Esophagus muscularis mucosa (tissue), 4 donors: ENCODE data around the gene UBN2. TPM values are rescaled to one million over a fixed set of nuclear protein-coding genes. Genes with fewer than 3 reads are reported as not detected.
A peak's percentile ranks its signal among the peaks of the same experiment; 100 is the strongest.
"Not testable (repeated sequence)": the region's sequence is repeated elsewhere in the genome, so short reads cannot be mapped to it uniquely, and the experiment has no call there.

ENCODE experiments used
- DNase-seq: peaks from one replicate; pipeline ENCODE4 v3.0.0-alpha.2; 2017; ENCODE audit errors: extremely low spot score
- H3K27ac ChIP-seq, 4 donors: fragments of 200-600 bp; sonication (generic); replicated peaks in 1 of 4; 1 replicate in 3 of 4; 2 replicates in 1 of 4; pipeline ENCODE4 v1.5.1; 2016 to 2019; ENCODE audit warnings: mild to moderate bottlenecking in 1 of 4
- H3K27me3 ChIP-seq, 4 donors: fragments of 200-600 bp; sonication (generic); one replicate each; pipeline versions ENCODE4 v1.5.1 to v1.6.0; 2016 to 2019
- H3K36me3 ChIP-seq, 4 donors: fragments of 200-600 bp; sonication (generic); one replicate each; pipeline ENCODE4 v1.5.1; 2016 to 2019
- H3K4me1 ChIP-seq, 4 donors: fragments of 200-600 bp; sonication (generic); one replicate each; pipeline ENCODE4 v1.5.1; 2016 to 2019
- H3K4me3 ChIP-seq, 4 donors: fragments of 200-600 bp; sonication (generic); 1 replicate in 2 of 4; 2 replicates in 2 of 4; pipeline ENCODE4 v1.5.1; 2016 to 2019; ENCODE audit warnings: mild to moderate bottlenecking in 4 of 4, moderate library complexity in 1 of 4
- H3K9me3 ChIP-seq, 4 donors: fragments of 200-600 bp; sonication (generic); 1 replicate in 3 of 4; 2 replicates in 1 of 4; pipeline ENCODE4 v1.5.1; 2016 to 2019
- CTCF ChIP-seq, 3 experiments: fragments of 200-600 bp in 2 of 3; fragments of 450-650 bp in 1 of 3; sonication (generic) in 2 of 3; IDR thresholded peaks; one replicate each; pipeline ENCODE4 v1.5.1; 2017 to 2019; ENCODE audit warnings: antibody characterized with exemption in 3 of 3, mild to moderate bottlenecking in 2 of 3, moderate library complexity in 1 of 3
- EP300 ChIP-seq: sonication (generic); formaldehyde crosslinking; IDR thresholded peaks from one replicate; pipeline ENCODE4 v1.6.1; 2017; ENCODE audit warnings: antibody characterized with exemption
- POLR2A ChIP-seq: fragments of 450-650 bp; IDR thresholded peaks from one replicate; pipeline ENCODE4 v1.6.1; 2017; ENCODE audit warnings: antibody characterized with exemption, moderate library complexity, mild to moderate bottlenecking, low read depth
- POLR2AphosphoS5 ChIP-seq, 2 donors: sonication (generic); formaldehyde crosslinking; IDR thresholded peaks; one replicate each; pipeline ENCODE4 v1.6.1; 2017; ENCODE audit warnings: antibody characterized with exemption in 2 of 2
- WGBS: methylation state at CpG from one replicate; pipeline ENCODE4 v1.1.5; 2018; 5-methylcytosine and 5-hydroxymethylcytosine counted together
- intact Hi-C: fragments of 100-400 bp; cut with DNase I; formaldehyde crosslinking; loops from one replicate; pipeline ENCODE4 v1.15.1; 2023
- total RNA-seq, 4 donors: library from RNA; depleted of rRNA; stranded (reverse); fragments of >200 nt; gene quantifications; one replicate each; pipeline versions ENCODE4 v1.1.0 to v1.2.1, GENCODE V29; 2016

UBN2 gene
- total RNA-seq, 4 donors from 2014 or later: 8.9 to 15.0 (median 10.8) TPM

- Histone ChIP-seq H3K36me3 (peaks cover 4 to 73% (median 28%) of the 10 kb centered on the region in 4 donors), H3K27ac (no peak overlapping the region), H3K9me3 (no peaks in the 10 kb centered on the region), H3K27me3 (no peaks in the 10 kb centered on the region), H3K4me3 (no peak overlapping the region), H3K4me1 (peaks cover 0 to 4% (median 2%) of the 10 kb centered on the region in 4 donors)
- intact Hi-C loops: no loop called here
- DNase-seq: no peak
- 82% methylated on average over 2 of the region's 2 CpGs for WGBS
- TF ChIP-seq EP300 (no peak), POLR2A (no peak), CTCF (IDR thresholded peaks at IDR 0.05) (no peak), POLR2AphosphoS5 (IDR thresholded peaks at IDR 0.05) (no peak)
Measured at GRCh38 chr7:139300390-139300789, 69.4 kb downstream of the UBN2 start.

DNA sequence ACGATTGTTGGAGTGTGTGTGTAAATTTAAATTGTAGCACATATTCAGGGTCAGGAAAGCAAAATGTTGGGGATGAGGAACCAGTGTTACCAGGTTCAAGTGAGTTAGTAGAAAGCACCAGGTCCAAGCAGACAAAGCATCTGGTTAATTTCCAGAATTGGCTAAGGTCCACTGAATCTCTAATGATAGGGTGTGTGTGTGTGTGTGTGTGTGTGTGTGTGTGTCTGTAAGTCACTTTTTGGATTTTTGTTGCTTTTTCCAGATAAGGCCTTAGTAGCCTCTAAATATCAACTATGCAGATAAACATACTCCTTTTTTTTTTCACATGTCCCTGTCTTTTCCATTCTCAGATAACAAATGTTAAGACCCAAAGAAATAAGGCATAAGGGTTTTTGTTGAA, 73.5 kb downstream of the UBN2 start:
- no peak for DNase-seq
- no peak for TF ChIP-seq EP300
- no peak for TF ChIP-seq CTCF (IDR thresholded peaks at IDR 0.05)
- no peak for TF ChIP-seq POLR2AphosphoS5 (IDR thresholded peaks at IDR 0.05)
- TF ChIP-seq POLR2A: no peak
- WGBS: 56% methylated on average over 1 of the region's 1 CpG
- peaks cover 0 to 4% (median 2%) of the 10 kb centered on the region in 4 donors for H3K4me1 ChIP-seq
- H3K27ac ChIP-seq: no peak overlapping the region
- peaks cover 0 to 61% (median 11%) of the 10 kb centered on the region in 4 donors for H3K36me3 ChIP-seq
- H3K9me3 ChIP-seq: no peaks in the 10 kb centered on the region
- H3K4me3 ChIP-seq: no peak overlapping the region
- intact Hi-C loops: no loop called here
- no peaks in the 10 kb centered on the region for H3K27me3 ChIP-seq

DNA sequence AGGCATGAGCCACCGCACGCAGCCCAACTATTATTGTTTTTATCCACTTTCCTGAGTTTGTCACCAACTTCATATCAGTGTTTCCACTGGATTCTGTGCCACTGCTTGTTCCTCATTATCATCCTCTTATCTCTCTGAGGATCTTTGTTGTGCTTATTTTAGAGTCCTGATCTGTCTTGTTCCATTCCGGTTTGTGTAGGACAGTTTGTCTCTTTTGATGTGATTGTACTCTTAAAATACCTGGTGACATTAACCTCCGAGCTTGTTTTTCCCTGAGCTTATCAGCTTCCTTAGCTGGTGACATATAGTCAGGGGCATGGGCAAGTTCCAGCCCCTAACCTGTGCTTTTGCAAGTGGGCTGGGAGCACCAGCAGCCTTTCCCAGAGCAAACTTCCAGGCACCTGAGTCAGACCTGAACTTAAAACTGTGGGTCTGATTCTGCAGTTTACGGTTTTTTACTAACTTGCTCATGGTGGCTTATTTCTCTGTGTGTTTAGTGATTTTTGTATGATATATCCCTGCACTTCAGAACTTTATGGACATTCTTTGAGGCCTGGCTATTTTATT, 87.0 kb downstream of the UBN2 start:
- Histone ChIP-seq H3K27me3 (no peaks in the 10 kb centered on the region), H3K36me3 (no peaks in the 10 kb centered on the region), H3K4me3 (no peak overlapping the region), H3K27ac (no peak overlapping the region), H3K4me1 (no peaks in the 10 kb centered on the region), H3K9me3 (no peaks in the 10 kb centered on the region)
- peak; percentile 31 for DNase-seq
- intact Hi-C loops: no loop called here
- 89% methylated on average over 5 of the region's 5 CpGs for WGBS
- TF ChIP-seq EP300 (no peak), POLR2AphosphoS5 (IDR thresholded peaks at IDR 0.05) (no peak), CTCF (IDR thresholded peaks at IDR 0.05) (no peak), POLR2A (no peak)

DNA sequence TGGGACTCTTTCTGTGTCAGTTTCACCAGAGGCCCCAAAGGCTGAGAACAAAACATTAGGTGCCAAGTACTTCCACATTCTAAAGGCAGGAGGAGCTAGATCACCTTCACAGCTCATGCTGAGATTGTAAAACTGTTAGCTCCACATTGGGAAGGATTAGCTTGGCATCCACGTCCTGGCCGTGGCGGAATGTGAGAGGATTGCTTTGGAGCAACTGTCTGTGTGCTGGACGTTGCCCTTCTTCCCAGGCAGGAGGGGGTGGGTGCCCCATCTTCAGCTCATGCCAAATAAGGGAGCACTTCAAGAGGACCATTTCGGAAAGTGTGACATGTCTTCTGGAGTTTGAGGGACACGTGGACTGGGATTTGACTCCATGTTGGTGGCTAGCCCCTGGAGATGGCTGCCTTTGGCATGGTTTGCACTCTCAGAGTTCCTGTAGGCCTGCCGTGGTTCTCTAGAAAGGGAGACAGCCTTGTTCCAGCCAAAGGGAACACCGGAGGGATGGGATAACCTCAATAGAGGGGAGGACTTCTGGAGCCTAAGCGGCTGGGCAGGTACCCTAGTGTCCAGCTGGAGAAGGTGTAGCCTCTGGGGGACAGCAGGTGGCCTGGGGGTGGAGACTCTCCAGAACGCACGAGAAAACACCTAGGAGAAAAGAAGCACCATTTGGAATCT, 90.2 kb downstream of the UBN2 start:
- Histone ChIP-seq H3K27me3 (no peaks in the 10 kb centered on the region), H3K36me3 (no peaks in the 10 kb centered on the region), H3K9me3 (no peaks in the 10 kb centered on the region), H3K27ac (no peak overlapping the region), H3K4me3 (no peak overlapping the region), H3K4me1 (no peaks in the 10 kb centered on the region)
- intact Hi-C loops: no loop called here
- peak; percentile 88 for DNase-seq
- TF ChIP-seq CTCF (IDR thresholded peaks at IDR 0.05) (peak in 1 of 3 experiments; percentile 2), POLR2AphosphoS5 (IDR thresholded peaks at IDR 0.05) (no peak)
- 70% methylated on average over 8 of the region's 11 CpGs for WGBS

- H3K9me3 ChIP-seq, H3K27ac ChIP-seq, H3K36me3 ChIP-seq, H3K4me3 ChIP-seq, H3K27me3 ChIP-seq, H3K4me1 ChIP-seq, intact Hi-C loops: not testable (repeated sequence)
- peak; percentile 10 for DNase-seq
- whole genome bisulfite sequencing: 94% methylated on average over 11 of the region's 11 CpGs
Measured at GRCh38 chr7:139324709-139325108, 93.7 kb downstream of the UBN2 start.
